ENCODE results near the gene FOXP1.

DNA sequence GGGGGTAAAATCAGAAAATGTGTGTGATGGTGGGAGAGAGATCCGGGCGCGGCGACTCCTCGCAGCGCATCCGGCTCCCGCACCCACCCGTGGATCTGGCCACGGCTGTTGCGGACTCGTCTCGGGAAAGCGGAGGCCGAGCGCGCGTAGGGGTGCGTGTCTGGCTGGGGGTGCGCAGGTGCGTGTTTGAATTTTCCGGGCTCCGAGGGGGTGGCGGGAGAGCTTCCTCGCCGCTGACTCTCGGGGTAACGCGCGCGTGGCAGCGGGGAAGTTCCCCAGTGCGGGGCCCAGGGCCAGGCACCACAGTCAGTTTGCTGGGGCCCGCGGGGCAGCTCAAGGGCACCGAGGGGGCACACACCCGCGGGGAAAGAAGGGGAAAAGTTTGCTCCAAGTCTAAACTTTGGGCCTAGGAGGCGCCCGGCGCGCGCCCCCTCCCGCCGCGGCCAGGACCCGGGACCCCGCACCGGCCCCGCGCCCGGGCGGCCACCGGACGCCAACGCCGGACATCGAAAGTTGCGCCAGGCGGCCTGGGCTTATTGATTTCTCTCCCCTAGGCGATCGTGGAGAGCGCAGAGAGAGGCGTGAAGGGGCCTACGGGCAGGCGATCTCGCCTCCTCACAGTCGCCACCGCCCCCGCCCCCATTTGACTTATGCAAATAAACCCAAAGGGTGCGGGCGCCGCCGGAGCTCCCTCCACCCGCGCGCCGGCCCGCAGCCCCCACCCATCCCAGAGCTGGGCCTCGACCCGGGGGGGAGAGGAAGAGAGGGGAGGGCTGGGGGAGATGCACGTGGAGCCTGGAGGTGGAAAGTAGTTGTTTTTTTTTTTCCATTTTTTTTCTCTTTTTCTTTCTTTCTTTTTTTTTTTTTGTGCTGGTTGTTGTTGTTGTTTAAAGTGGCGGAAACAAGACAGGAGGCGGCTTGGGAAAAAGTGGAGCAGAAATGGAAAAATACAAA lies 639 bp downstream of the FOXP1 start:
- TF ChIP-seq, protein P1, sequence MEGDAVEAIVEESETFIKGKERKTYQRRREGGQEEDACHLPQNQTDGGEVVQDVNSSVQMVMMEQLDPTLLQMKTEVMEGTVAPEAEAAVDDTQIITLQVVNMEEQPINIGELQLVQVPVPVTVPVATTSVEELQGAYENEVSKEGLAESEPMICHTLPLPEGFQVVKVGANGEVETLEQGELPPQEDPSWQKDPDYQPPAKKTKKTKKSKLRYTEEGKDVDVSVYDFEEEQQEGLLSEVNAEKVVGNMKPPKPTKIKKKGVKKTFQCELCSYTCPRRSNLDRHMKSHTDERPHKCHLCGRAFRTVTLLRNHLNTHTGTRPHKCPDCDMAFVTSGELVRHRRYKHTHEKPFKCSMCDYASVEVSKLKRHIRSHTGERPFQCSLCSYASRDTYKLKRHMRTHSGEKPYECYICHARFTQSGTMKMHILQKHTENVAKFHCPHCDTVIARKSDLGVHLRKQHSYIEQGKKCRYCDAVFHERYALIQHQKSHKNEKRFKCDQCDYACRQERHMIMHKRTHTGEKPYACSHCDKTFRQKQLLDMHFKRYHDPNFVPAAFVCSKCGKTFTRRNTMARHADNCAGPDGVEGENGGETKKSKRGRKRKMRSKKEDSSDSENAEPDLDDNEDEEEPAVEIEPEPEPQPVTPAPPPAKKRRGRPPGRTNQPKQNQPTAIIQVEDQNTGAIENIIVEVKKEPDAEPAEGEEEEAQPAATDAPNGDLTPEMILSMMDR (IDR thresholded peaks at IDR 0.05; ENCODE audit: control extremely low read depth in 1 of 3, insufficient read depth in 1 of 3, low read depth in 1 of 3, low read length in 3 of 3), result no peak
- TF ChIP-seq, protein P2, sequence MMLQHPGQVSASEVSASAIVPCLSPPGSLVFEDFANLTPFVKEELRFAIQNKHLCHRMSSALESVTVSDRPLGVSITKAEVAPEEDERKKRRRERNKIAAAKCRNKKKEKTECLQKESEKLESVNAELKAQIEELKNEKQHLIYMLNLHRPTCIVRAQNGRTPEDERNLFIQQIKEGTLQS (IDR thresholded peaks at IDR 0.05; ENCODE audit: insufficient read depth, low read depth, low read length), result no peak
- TF ChIP-seq EP300 (IDR thresholded peaks at IDR 0.05; ENCODE audit: borderline replicate concordance in 1 of 2, low read depth in 2 of 2, low read length in 2 of 2) (no peak), KDM5A (IDR thresholded peaks at IDR 0.05; ENCODE audit: low read length) (no peak), YY1 (IDR thresholded peaks at IDR 0.05; ENCODE audit: low read depth, low read length) (no peak), POLR2A (IDR thresholded peaks at IDR 0.05; ENCODE audit: control extremely low read depth in 1 of 2, low read depth in 2 of 2, low read length in 2 of 2) (no peak)

Measured in H1 (cell line).